ENCODE measurements around the gene DSE.

DSE gene

DNA sequence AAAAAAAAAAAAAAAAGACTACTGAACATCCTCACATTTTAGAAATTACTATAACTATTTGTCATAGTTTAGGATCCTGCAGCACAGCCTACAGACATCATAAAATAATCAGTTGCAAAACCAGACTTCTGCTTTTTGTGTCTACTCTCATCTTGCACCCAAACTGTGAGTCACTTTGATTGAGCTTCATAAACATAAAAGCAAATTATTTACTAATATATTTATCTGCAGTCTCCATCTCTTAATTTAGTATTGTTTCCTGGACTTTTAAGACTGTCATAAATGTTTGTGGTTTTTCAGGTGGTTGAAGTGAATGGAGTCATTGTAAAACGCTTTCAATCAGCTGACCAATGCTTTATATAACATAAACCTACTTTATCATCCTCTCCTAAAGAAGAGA lies 75.7 kb downstream of the DSE start:
- DNase-seq (ENCODE audit: low read depth in 2 of 2), result no peak

DNA sequence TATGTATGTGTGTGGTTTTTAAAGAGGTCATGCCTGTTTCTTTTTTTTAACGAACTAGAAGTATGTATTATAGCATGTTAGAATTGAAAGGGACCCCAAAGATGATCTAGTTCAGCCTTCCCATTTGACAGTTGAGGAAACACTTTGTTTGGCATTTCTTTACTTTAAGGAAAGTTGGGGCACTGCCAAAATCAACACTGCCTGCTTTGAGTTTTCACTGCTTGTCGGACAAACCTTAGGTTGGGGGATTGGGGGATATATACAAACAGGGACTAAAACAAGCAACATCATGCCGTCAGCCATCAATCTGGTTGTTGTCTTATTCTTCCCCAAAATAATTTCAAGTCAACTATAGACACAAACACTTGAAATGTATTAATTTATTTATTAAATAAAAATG lies 76.3 kb downstream of the DSE start:
- no peak for DNase-seq (ENCODE audit: low read depth in 2 of 2)

DNA sequence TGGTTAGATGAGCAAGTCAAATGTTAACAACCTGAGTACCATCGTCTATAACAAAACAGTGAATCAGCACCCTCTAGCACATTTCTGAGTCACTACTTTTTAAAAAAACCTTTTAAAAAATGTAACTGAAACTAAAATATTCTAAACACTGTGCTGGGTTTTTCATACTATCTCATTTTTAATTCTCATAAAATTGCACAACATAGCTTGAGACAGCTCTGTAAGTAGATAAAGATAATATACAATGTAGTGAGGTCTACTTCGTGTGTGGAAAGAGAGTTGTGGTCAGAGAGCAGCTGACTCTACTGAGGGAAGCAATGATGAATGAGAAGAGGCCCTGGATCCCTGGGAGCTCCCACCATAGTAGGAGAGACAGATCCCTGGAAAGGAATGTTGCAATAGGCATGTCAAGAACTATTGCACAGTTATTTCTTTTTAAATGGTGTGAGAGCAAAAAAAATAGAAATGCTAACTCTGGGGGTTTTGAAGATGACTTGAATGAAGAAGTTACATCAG lies 76.8 kb downstream of the DSE start:
- DNase-seq (ENCODE audit: low read depth in 2 of 2), result no peak

DNA sequence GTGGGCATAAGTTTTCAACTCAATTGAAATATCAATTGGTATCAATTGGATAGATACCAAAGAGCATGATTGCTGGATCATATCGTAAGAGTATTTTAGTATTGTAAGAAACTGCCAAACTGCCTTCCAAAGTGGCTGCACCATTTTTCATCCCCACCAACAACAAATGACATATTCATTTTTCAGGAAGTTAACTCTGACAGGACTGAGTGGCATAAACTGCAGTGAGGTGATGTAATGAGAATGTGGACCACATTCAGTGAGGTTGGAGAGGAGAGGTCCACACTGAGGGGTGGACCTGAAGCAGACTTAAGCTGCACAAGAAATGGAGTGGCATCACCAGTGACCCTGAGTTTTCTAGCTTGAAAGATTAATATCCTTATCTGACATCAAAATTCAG lies 78.8 kb downstream of the DSE start:
- DNase-seq (ENCODE audit: low read depth in 2 of 2), result no peak

DNA sequence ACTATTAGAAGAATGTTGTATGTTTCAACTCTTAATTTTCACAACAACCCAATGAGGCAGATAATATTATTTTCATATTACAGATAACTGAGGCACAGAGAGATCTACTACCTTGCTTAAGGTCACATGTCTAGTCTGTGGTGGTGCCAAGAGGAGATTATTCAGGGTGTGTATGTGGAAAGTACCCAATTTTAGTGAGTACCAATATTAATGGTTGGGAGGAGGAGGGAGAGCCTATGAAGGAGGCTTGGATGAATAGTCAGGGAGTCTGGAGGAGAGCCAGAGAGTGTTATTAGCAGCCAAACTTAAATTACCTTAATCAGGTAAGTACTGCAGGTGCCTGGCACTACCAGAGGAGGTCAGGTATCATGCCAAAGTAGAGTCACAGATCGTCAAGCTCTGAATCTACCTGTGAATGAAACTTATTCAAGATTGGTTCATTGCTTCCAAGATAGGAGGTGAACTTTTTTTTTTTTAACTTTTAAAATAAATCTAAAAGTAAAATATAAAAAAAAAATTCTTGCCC lies 79.5 kb downstream of the DSE start:
- no peak for DNase-seq (ENCODE audit: low read depth in 2 of 2)

DNA sequence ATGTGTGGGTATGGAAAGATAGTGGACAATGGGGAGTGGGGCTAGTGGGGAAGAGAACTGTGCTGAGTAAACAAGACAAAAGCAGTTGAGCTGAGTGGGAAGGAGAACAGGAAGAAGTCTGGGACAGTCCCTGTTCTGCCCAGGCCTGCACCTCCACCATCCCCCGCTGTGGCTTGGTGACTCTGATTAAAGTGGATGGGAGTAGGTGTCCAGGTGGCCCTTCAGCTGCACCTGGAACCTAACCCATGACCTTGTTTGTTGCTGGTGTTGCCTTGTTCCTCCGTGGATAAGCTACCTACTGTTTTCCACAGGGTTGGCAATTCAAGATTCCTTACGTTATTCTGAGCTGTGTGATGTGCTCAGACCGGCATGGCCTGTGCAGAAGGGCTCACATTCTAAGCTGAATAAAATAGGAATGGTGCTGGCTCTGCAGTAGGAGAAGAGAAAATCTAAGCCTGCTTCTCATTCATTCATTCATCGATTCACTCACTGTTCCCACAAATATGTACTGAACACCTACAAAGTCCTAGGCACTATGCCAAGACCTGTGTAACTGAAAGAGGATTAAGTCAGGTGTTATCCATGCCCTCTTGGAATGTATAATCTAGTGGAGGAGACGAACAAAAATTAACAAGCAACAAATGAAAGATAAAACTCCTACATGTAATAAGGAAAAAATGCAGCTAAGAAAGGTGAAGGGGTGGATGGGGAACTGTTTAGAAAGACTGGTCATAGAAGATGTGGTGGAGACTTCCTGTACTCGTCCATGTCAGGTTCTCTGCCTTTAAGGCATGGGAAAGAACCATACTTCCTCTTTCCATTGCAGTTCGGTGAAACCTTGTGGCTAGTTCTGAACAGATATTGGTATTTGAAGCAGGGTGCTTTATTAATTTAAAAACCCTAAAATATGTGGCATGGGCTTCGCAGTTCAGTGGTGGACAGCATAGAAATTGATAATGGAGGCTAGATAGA lies 80.3 kb downstream of the DSE start:
- DNase-seq (ENCODE audit: low read depth in 2 of 2), result no peak

DNA sequence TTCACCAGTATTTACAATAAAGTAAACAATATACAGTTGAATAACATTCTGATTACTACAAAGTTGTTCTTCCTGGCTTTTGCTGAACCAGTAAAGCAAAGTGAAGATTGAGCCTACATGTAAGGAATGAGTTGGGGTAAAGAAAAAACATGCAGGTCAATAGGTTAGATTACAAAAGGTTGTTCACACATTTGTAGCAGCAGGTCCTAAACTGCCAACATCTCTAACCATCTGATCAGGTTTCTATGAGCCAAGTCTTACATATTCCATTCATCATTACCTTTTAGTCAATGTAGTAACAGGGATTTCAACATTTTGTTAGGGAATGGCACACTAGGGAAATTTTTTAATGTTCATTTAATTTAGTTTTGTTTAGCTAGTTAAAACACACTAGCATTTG lies 81.2 kb downstream of the DSE start:
- no peak for DNase-seq (ENCODE audit: low read depth in 2 of 2)

DNA sequence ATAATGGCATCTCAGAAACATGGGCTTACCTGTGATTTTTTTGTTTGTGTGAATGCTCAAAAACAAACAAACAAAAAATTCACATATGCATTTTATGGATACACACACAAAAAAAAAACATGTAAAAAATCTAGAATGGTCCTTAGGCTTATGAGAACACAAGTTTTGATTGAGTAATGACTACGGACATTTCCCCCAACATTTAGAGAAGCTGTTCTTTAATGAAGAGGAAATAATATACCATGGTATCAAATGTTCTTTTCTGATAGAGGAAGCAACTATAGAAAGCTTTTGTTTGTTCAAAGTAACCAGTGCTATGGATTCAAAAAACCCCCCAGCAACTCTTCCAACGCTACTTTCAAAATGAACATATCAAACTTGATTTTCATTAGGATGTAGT lies 81.8 kb downstream of the DSE start:
- no peak for DNase-seq (ENCODE audit: low read depth in 2 of 2)

DNA sequence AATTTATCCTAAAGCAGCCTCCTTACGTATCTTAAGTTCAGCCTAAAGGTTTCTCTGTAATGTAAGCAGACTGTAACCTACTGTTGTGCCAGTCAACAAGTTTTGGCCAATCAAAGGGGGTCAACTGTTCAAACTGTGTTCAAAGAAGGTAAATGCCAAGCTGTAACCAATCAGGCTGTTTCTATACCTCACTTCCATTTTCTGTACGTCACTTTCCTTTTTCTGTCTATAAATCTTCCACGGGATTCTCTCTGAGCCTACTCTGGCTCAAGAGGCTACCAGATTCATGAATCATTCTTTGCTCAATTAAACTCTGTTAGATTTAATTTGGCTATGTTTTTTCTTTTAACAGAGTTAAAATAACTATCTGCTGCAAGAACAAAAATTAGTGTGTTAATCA lies 85.4 kb downstream of the DSE start:
- no peak for DNase-seq (ENCODE audit: low read depth in 2 of 2)

DNA sequence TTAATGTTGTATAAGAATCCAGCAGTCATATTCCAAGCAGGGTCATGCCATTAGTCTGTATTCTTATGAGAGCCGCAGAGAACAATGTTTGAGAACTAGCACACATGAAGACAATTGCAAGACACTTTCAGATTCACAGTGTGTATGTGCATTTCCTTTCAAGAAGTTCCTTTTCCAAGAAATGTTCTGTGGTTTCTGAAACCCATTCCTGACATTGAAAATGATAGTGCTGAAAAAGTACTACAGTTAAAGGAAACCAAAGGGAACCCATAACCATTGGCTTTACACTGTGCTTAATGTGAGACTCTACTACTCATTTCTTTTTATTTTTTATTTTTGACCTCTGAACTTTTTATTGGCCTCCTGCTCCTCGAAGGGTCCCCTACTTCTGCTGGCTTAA lies 86.2 kb downstream of the DSE start:
- DNase-seq (ENCODE audit: low read depth in 2 of 2), result no peak

DNA sequence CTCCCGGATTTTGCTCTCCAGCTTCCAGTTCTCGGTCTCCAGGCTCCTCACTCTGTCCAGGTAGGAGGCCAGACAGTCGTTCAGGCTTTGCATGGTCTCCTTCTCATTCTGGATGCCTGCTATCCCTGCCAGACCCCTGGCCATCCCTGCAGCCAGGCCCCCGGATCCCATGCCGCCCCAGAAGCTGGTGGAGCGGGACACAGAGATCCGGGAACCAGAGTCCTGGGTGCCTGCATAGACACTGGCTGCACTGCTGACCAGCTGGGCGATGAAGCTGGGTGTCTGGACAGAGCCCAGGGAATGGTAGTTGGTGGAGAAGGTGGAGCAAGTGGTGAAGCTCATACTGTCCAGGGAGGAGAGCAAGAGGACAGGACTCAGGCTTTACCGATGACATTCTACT lies 87.5 kb downstream of the DSE start:
- no peak for DNase-seq (ENCODE audit: low read depth in 2 of 2)

DNA sequence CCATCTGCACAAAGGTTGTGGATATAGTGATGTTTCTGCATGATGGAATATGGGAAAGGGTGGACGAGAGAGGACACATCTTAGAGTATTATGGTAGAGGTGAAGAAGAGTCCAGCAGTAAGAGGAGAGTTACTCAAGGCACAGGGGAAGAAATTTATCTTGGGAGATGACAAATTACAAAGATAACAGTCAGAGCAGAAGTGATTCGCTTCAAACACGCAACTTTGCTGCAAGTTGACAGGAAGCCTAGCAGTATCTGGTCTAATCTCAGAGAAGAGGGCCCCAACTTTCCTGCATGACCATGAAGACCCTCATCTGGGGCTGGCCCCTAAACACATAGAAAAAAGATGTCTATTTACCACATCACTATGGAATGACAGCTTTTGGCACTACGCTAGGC lies 89.2 kb downstream of the DSE start:
- DNase-seq (ENCODE audit: low read depth in 2 of 2), result no peak

DNA sequence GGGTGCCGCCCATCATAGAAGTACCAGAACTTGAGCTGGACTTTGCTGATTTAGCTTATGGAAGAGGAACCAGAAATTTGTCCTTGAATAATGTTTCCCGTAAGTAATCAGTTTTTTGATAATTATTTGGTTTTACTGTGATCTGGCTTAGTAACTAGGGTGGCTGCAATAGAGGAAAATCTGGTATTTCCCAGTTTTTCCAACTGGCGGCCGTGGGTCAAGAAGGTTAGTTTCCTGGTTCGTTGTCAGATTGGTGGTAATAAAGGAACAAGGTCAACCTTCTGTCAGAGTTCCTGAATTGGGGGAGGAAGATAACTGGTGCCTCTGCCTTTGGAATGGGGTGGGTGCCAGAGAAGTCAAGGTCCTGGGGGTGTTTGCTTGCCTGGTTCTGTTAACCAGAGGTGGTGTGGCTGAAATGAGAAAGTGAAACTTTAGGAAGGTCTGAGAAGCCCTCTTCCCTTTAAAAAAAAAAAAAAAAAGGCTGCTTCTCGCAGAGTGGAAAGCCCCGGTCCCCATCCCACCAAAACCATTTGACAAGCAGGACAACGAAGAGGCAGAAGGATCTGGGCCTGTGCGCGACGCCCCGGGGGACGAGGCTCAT lies 90.7 kb downstream of the DSE start, which contains the start of gene CALHM6:
CALHM6 (plus strand) TSS at position 45 of the 601 bp plus-strand sequence; CDS start at position 600, 555 bp downstream.
- DNase-seq (ENCODE audit: low read depth in 2 of 2), result no peak

DNA sequence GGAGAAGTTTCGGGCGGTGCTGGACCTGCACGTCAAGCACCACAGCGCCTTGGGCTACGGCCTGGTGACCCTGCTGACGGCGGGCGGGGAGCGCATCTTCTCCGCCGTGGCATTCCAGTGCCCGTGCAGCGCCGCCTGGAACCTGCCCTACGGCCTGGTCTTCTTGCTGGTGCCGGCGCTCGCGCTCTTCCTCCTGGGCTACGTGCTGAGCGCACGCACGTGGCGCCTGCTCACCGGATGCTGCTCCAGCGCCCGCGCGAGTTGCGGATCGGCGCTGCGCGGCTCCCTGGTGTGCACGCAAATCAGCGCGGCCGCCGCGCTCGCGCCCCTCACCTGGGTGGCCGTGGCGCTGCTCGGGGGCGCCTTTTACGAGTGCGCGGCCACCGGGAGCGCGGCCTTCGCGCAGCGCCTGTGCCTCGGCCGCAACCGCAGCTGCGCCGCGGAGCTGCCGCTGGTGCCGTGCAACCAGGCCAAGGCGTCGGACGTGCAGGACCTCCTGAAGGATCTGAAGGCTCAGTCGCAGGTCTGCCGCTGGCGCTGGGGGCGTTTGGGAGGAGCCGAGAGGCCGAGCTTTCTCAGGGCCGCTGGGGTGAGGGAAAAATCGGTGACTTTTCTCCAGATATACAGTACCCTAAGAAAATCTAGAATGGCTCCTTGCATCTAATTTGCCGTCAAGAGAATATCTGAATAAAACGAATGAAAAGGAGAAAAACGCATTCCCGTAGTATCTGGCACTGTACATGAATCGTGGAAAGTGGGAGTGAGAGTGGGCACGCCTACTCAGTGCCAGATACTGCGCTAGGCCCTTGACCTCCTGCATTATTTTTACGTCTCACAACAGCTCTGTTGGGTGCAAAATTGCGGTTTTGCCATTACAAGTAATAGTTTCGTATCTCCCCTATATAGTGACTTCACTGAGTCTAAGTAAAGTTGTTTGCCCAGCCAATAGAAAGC lies 91.5 kb downstream of the DSE start:
- peak; percentile 15 to 25 for DNase-seq (ENCODE audit: low read depth in 2 of 2)

DNA sequence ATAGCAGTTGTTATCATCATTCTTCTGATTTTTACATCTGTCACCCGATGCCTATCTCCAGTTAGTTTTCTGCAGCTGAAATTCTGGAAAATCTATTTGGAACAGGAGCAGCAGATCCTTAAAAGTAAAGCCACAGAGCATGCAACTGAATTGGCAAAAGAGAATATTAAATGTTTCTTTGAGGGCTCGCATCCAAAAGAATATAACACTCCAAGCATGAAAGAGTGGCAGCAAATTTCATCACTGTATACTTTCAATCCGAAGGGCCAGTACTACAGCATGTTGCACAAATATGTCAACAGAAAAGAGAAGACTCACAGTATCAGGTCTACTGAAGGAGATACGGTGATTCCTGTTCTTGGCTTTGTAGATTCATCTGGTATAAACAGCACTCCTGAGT lies 92.6 kb downstream of the DSE start:
- DNase-seq (ENCODE audit: low read depth in 2 of 2), result no peak

DNA sequence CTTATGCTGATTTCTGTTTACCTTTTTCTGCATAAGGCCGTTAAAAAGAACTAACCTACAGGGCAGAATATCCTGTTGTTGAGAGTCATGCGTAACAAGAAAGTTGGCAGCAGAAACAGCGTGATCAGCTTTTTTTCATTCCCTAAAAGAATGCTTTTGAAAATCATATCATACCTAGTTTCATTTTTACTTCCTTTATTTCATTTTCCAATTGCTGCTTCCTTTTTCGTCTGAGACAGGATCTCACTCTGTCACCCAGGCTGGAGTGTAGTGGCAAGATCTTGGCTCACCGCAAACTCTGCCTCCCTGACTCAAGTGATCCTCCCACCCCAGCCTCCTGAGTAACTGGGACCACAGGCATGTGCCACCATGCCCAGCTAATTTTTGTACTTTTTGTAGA lies 94.5 kb downstream of the DSE start:
- DNase-seq (ENCODE audit: low read depth in 2 of 2), result no peak

DNA sequence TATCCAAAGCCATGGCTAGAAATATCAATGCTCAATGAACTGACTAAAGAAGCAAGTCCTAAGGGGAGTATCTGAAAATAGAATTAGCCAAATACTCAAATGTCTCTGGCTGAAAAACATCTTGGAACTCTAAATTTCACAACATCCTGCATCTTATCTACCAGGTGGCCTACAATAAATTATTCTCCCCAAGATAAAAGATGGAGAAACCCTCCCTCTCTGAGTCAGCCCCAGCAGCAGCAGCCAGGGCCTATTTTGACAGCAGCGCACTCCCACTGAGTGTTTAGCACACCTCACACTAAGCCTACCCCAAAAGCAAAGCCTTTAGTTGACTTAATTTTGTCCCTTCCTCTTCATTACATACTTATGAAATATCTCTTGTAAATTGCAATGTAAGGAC lies 96.3 kb downstream of the DSE start:
- DNase-seq (ENCODE audit: low read depth in 2 of 2), result no peak

DNA sequence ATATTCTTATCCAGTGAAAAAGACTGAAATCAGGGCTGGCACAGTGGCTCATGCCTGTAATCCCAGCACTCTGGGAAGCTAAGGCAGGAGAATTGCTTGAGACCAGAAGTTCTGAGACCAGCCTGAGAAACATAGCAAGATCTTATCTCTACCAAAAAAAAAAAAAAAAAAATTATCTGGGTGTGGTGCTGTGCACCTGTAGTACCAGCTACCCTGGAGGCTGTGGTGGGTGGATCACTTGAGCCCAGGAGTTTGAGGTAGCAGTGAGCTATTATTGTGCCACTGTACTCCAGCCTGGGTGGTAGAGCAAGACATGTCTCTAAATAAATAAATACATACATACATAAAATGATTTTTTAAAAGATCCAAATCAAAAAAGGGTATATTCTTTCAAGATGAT lies 96.8 kb downstream of the DSE start:
- DNase-seq (ENCODE audit: low read depth in 2 of 2), result no peak

DNA sequence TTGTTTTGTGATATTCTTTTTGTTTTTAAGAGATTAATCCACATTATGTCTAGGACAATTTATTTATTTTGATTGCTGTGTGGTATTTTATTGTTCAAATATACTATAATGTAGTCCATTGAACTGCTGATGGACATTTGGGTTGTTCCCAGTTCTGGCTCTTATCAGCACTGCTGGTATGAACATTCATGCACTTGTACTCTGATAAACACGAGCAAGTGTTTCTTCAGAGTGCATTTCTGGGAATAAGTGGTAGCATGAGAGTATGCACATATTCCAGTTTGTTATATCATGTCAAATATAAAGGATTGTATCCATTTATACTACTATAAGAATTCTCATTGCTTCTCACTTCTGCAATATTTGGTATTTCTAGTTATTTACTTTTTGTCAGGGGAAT lies 97.5 kb downstream of the DSE start:
- no peak for DNase-seq (ENCODE audit: low read depth in 2 of 2)

DNA sequence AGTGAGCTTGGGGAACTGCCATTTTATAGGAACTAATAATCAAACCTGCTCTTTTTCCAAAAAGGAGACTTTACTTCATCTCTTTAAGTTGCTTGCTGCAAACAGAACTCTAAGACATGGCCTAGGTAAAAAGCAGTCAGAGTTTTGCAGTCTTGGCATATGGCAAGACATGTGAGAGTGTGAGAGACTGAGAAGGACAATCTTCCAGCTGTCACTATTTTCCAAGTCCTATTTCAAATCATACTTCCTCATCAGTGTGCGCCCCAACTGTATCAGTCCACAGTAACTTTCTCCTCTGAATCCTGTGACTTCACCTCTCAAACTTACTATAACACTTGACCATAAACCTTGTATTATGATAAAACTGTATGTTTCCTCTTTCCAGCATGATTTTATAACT lies 100.8 kb downstream of the DSE start:
- DNase-seq (ENCODE audit: low read depth in 2 of 2), result no peak

DNA sequence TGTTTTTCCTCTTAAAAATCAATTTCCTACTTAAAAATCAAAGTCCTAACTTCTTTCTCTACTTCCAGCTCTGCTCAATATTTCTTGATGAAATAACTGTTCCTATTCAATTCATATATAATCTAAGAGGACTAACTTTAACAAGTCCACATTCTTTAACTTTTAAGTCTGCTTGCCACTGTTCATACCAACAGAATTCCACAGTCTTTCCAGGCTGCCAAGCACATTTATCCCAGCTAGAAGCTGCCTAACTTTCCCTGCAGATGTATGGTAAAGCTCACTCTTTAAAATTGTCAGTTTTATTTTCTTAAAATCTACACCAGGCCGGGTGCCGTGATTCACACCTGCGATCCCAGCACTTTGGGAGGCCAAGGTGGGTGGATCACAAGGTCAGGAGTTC lies 102.0 kb downstream of the DSE start:
- DNase-seq (ENCODE audit: low read depth in 2 of 2), result no peak

DNA sequence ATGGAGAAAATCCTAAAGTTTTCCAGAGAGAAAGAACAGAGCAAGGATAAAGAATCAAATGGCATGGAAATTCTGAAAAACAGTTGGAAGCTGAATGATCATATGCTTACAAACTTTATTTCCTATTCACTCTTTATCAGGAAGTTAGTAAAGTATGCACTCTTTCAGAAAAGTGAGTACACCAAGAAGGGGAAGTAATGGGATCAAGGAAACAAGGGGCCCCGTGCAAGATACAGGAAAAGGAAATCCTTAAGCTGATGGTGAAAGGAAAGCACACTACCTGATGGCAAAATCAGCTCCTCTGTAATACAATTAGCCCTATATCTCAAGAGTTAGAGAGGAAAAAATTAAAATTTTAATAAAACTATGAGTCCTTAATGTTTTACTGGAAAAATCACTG lies 104.4 kb downstream of the DSE start:
- DNase-seq (ENCODE audit: low read depth in 2 of 2), result no peak

Data from activated CD4-positive, alpha-beta T cell treated with anti-CD3 and anti-CD28 coated beads for 24 hours (primary cell).